Measurements from ENCODE around the gene RAF1.
A peak's percentile ranks its signal among the peaks of the same experiment; 100 is the strongest.
"Not testable (repeated sequence)": the region's sequence is repeated elsewhere in the genome, so short reads cannot be mapped to it uniquely, and the experiment has no call there.

The RAF1 gene

DNA sequence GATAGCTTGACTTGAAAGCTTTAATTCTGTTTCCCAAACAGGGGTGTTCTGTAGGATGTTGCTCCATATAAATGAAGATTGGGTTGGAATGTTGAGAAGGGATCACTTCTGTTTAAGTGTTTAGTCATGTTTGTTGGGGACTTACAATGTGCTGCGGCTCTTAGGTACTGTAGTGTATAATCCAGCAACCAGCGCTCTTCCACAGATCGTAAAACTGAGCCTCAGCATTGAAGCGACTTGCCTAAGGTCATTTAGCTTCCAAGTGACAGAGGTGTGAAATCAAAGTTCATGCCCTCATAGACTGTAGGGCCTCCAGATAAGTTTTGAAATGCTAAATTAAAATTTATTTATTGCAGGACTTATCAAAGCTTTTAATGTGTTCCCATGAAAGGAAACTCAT, 105.2 kb downstream of the RAF1 start:
- no peak for DNase-seq (ENCODE audit: low spot score)

GRCh38 chr3:12557473-12558100, 106.3 kb downstream of the RAF1 start:
- peak; percentile 37 for DNase-seq (ENCODE audit: low spot score)

GRCh38 chr3:12556690-12557472, 107.0 kb downstream of the RAF1 start, which contains the start of gene MKRN2:
Gene MKRN2 (plus strand): TSS chr3:12557087. CDS start chr3:12557151, 64 bp downstream.
- DNase-seq (ENCODE audit: low spot score): peak; percentile 82

DNA sequence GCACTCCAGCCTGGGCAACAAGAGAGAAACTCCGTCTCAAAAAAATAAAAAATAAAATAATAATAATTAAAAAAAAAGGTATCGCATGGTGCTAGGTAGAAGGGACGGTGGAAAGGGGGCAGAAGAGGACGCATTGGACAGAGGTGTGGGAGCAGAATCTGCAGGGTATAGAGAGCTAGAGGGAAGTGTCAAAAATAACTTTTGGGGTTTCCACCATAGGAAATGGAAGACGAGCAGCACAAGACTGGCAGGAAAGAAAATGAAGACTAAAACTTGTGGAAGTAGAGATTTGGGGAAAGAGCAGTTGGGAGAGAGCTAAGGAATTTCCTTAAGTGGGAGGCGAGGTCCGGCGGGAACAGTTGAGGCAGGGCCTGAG, 107.6 kb downstream of the RAF1 start:
- DNase-seq (ENCODE audit: low spot score): peak; percentile 13

GRCh38 chr3:12553921-12554391, 110.0 kb downstream of the RAF1 start:
- peak; percentile 36 for DNase-seq (ENCODE audit: low spot score)

DNA sequence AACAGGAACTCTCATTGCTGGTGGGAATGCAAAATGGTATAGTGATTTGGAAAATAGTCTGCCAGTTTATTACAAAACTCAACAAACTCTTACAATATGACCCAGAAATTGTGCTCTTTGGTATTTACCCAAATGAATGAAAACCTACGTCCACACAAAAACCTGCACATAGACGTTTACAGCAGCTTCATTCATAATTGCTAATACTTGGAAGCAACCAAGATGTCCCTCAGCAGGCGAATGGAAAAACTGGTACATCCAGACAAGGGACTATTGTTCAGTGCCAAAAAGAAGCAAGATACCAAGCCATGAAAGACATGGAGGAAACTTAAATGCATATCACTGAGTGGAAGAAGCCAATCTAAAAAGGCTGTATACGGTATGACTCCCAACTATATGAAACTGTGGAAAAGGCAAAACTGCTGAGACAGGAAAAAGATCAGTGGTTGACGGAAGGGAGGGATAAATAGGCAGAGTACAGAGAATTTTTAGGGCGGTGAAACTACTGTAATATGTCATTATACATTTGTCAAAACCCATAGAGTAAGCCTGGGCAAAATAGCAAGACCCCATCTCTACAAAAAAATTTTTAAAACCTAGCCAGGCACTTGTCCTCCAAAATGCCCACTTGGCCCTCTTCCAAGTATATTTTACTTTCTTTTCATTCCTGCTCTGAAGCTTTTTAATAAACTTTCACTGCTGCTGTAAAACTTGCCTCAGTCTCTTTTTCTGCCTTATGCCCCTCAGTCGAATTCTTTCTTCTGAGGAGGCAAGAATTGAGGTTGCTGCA, 113.8 kb downstream of the RAF1 start:
- no peak for DNase-seq (ENCODE audit: low spot score)

GRCh38 chr3:12545473-12545791, 118.5 kb downstream of the RAF1 start, which contains the start of gene MKRN2OS:
Gene MKRN2OS (minus strand): TSS chr3:12545499. CDS start chr3:12545464, 35 bp downstream.
- peak; percentile 73 for DNase-seq (ENCODE audit: low spot score)

- no peak for DNase-seq (ENCODE audit: low spot score)
Observed at GRCh38 chr3:12544652-12545472, 119.1 kb downstream of the RAF1 start.

DNA sequence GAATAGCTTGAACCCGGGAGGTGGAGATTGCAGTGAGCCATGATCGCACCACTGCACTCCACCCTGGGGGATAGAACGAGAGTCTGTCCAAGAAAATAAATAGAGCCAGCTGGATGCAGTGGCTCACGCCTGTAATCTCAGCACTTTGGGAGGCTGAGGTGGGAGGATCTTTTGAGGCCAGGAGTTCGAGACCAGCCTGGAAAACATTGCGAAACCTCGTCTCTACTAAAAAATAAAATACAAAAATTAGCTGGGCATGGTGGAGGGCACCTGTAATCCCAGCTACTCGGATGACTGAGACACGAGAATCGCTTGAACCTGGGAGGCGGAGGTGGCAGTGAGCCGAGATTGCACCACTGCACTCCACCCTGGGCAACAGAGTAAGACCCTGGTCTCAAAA, 120.4 kb downstream of the RAF1 start:
- DNase-seq (ENCODE audit: low spot score): not testable (repeated sequence)

DNA sequence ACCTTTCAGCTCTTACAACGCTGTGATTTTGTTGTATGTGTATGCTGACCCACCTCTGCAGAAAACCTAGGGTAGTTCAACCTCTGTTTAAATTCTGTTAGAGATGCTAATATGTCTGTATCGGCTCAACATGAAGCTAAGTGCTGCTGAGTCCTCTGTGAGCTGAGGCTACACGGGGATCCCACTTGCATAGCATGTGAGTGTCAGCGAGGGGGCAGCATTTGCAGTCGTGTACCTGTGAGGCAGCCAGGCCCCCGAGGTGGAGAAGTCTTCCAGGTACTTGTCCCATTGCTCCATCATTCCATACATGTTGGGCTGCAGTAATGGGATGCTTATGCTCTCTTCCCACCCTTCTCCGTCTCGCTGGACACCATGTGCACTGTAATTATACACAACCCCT, 122.3 kb downstream of the RAF1 start:
- no peak for DNase-seq (ENCODE audit: low spot score)

- DNase-seq (ENCODE audit: low spot score): no peak
Observed at GRCh38 chr3:12536423-12536822, 127.5 kb downstream of the RAF1 start.
